ENCODE results near the gene C1orf232. TPM values are rescaled to one million over a fixed set of nuclear protein-coding genes. Genes with fewer than 3 reads are reported as not detected.

C1orf232 gene
- total RNA-seq, 1 experiment from 2014 or later = not detected

GRCh38 chr1:26155370-26156284, 13.1 kb downstream of the C1orf232 start:
- peaks cover 52% of the 10 kb centered on the region for H3K27me3 ChIP-seq (ENCODE audit: control insufficient read depth, insufficient read depth, low read length)
- DNase-seq = peak; percentile 61
- H3K4me3 ChIP-seq (ENCODE audit: insufficient read depth, low read depth, low read length) = peak overlapping the region; percentile 28; the same call in 1 of the 2 replicates

GRCh38 chr1:26154750-26155149, 14.0 kb downstream of the C1orf232 start:
- Histone ChIP-seq H3K36me3 (replicated peaks; ENCODE audit: control insufficient read depth, insufficient read depth, low read length) (no peaks in the 10 kb centered on the region), H3K4me3 (ENCODE audit: insufficient read depth, low read depth, low read length) (peak overlapping the region; percentile 17; the same call in 1 of the 2 replicates), H3K27me3 (ENCODE audit: control insufficient read depth, insufficient read depth, low read length) (peaks cover 46% of the 10 kb centered on the region)
- DNase-seq = peak; percentile 89

More at GRCh38 chr1:26155370-26156284, 13.1 kb downstream of the C1orf232 start:
- H3K36me3 ChIP-seq (replicated peaks; ENCODE audit: control insufficient read depth, insufficient read depth, low read length) = no peaks in the 10 kb centered on the region

GRCh38 chr1:26153966-26154532, 14.7 kb downstream of the C1orf232 start:
- Histone ChIP-seq H3K4me3 (ENCODE audit: insufficient read depth, low read depth, low read length) (no peak overlapping the region), H3K27me3 (ENCODE audit: control insufficient read depth, insufficient read depth, low read length) (peaks cover 44% of the 10 kb centered on the region), H3K36me3 (replicated peaks; ENCODE audit: control insufficient read depth, insufficient read depth, low read length) (no peaks in the 10 kb centered on the region)
- peak; percentile 28 for DNase-seq

DNA sequence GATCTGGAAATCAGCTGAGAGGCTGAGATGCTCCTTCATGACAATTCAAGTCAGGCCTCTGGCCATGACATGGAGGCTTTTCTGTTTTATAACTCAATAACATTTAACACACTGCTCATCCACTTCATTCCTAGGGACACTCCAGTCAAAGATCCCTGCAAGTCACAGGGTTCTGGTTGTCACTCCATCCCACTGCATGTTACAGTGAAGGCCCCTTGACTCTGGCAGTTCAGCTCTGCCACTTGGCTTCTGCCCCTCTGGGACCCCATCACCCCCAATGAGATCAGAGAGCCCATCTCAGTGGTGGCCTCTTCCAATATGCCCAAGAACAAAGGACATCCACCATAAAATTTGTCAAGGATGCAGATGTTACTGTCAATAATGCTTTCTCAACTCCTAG, 19.9 kb downstream of the C1orf232 start:
- no peak overlapping the region for H3K4me3 ChIP-seq (ENCODE audit: insufficient read depth, low read depth, low read length)
- H3K36me3 ChIP-seq (replicated peaks; ENCODE audit: control insufficient read depth, insufficient read depth, low read length) = no peaks in the 10 kb centered on the region
- peaks cover 16% of the 10 kb centered on the region for H3K27me3 ChIP-seq (ENCODE audit: control insufficient read depth, insufficient read depth, low read length)
- DNase-seq = no peak

DNA sequence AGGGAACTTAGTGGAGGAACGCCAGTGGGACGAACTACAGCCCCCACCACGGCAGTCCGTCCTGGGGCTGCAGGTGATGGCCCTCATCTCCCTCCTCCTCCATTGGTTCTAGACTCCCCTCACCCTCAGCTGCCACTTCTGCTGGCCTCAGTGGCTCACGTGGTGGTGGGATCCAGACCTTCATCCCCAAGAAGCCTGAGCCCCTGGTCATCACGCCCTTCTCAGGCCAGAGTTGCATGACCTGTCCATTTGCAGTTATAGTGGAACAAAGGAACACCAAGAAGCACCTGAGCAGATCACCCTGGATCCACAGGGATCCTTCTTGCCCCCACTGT, 22.8 kb downstream of the C1orf232 start:
- no peak overlapping the region for H3K4me3 ChIP-seq (ENCODE audit: insufficient read depth, low read depth, low read length)
- peaks cover 7% of the 10 kb centered on the region for H3K27me3 ChIP-seq (ENCODE audit: control insufficient read depth, insufficient read depth, low read length)
- DNase-seq = no peak
- no peaks in the 10 kb centered on the region for H3K36me3 ChIP-seq (replicated peaks; ENCODE audit: control insufficient read depth, insufficient read depth, low read length)

DNA sequence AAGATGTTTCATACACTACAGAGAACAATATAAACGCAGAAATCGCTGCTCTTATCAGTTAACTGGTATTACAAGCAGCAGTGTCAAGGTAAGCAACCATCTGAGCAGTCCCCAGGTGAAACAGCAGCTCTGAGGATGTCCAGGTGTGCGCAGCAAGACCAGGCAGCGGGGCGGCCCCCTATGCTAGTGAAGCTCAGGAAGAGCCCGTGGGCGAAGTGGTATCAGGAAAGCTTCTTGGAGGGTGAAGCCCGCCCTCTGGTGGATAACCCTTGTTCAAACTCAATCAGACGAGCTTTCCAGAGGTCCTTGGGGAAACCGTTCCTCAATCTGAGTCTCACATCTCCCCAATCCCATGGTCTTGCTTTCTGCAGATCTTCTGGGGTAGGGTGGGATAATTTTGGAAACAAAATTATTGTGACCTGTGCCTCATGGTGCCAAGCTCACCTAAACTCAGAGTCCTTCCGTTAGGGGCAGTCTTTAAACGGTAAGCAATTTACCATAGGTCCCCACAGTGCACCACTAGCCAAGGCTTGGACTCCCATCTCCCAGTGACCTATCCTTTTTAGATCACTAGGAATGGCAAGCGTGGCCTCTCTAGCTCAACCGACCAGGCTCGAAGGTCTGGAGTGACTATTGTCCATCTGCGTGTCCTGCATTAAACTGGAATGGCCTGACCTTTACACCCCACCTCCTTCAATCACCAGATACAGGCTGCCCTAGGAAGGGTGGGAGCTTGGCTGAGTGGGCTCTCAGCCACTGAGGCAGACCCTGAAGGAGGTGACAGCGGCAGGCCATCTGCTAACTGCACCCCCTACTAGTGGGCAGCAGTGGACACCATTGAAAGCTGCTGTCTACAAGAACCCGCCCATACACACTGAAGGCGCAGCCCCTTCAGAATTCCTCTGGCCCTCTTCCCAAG, 23.5 kb downstream of the C1orf232 start:
- no peaks in the 10 kb centered on the region for H3K36me3 ChIP-seq (replicated peaks; ENCODE audit: control insufficient read depth, insufficient read depth, low read length)
- no peak overlapping the region for H3K4me3 ChIP-seq (ENCODE audit: insufficient read depth, low read depth, low read length)
- H3K27me3 ChIP-seq (ENCODE audit: control insufficient read depth, insufficient read depth, low read length) = peaks cover 7% of the 10 kb centered on the region
- peak; percentile 86 for DNase-seq

DNA sequence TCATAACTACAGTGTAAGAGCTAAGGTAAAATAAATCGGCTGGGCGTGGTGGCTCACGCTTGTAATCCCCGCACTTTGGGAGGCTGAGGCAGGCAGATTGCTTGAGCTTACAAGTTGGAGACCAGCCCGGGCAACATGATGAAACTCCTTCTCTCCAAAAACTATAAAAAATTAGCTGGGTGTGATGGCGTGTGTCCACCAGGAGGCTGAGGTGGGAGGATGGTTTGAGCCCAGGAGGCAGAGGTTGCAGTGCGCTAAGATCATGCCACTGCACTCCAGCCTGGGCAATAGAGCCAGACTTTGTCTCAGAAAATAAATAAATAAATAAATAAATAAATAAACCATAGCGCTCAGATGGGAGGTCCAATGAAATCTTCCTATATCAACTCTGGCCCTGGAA, 26.6 kb downstream of the C1orf232 start:
- Histone ChIP-seq H3K4me3 (ENCODE audit: insufficient read depth, low read depth, low read length) (no peak overlapping the region), H3K27me3 (ENCODE audit: control insufficient read depth, insufficient read depth, low read length) (peaks cover 5% of the 10 kb centered on the region), H3K36me3 (replicated peaks; ENCODE audit: control insufficient read depth, insufficient read depth, low read length) (no peaks in the 10 kb centered on the region)
- no peak for DNase-seq

DNA sequence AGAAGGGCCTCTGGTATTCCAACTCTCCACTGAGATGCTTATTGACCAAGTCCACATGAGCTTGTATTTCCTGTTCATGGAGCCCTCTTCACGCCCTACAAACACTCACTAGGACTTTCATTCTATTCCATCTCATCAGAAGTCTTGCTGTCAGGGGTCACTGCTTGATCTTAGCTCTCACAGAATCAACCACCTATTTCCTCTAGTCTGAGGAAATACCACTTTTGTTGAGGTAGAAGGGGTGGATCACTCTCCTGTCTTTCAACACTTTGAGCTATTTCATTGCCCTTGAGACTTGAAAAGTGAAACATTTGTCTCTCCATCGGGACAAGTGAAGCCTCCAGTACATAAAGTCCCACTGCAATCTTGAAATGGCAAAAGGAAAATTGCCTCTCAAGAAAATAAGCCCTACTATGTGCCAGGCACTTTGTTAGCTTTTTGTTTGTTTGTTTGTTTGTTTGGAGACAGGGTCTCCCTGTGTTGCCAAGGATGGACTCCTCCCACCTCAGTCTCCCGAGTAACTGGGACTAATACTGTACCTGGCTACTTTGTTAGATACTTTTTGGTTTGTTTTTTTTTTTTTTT, 29.7 kb downstream of the C1orf232 start:
- no peaks in the 10 kb centered on the region for H3K27me3 ChIP-seq (ENCODE audit: control insufficient read depth, insufficient read depth, low read length)
- no peaks in the 10 kb centered on the region for H3K36me3 ChIP-seq (replicated peaks; ENCODE audit: control insufficient read depth, insufficient read depth, low read length)
- DNase-seq = no peak
- H3K4me3 ChIP-seq (ENCODE audit: insufficient read depth, low read depth, low read length) = no peak overlapping the region

GRCh38 chr1:26134466-26134865, 34.3 kb downstream of the C1orf232 start:
- no peaks in the 10 kb centered on the region for H3K27me3 ChIP-seq (ENCODE audit: control insufficient read depth, insufficient read depth, low read length)
- no peak overlapping the region for H3K4me3 ChIP-seq (ENCODE audit: insufficient read depth, low read depth, low read length)
- DNase-seq = no peak
- H3K36me3 ChIP-seq (replicated peaks; ENCODE audit: control insufficient read depth, insufficient read depth, low read length) = no peaks in the 10 kb centered on the region

GRCh38 chr1:26132834-26133167, 36.0 kb downstream of the C1orf232 start:
- Histone ChIP-seq H3K36me3 (replicated peaks; ENCODE audit: control insufficient read depth, insufficient read depth, low read length) (no peaks in the 10 kb centered on the region), H3K4me3 (ENCODE audit: insufficient read depth, low read depth, low read length) (no peak overlapping the region), H3K27me3 (ENCODE audit: control insufficient read depth, insufficient read depth, low read length) (no peaks in the 10 kb centered on the region)
- no peak for DNase-seq

DNA sequence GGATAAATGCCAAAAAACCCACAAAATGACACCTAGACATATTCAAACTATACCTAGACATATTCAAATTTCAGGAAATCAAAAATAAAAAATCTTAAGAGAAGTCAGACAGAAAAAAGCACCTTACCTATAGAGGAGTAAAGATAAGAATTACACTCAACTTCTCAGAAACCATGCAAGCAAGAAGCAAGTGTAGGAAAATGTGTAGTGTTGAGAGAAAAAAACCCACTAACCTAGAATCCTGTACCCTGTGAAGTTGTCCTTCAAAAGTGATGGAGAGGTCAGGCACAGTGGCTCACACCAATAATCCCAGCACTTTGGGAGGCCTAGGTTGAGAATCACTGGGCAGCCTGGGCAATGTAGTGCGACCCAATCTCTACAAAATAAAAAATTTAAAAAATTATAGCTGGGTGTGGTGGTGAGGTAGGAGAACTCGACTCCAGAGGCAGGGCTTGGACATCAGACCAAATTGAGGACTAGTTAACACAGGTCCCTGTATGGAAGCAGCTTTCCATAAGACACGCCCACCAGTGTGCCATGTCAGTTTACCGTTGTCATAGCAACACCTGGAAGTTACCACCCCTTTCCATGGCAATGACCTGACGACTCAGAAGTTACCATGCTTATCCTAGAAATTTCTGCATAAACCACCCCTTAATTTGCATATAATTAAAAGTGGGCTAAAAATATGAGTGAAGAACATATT, 36.5 kb downstream of the C1orf232 start:
- Histone ChIP-seq H3K27me3 (ENCODE audit: control insufficient read depth, insufficient read depth, low read length) (no peaks in the 10 kb centered on the region), H3K4me3 (ENCODE audit: insufficient read depth, low read depth, low read length) (no peak overlapping the region), H3K36me3 (replicated peaks; ENCODE audit: control insufficient read depth, insufficient read depth, low read length) (no peaks in the 10 kb centered on the region)
- peak; percentile 42 for DNase-seq

GRCh38 chr1:26130695-26131094, 38.1 kb downstream of the C1orf232 start:
- no peak for DNase-seq
- Histone ChIP-seq H3K36me3 (replicated peaks; ENCODE audit: control insufficient read depth, insufficient read depth, low read length) (no peaks in the 10 kb centered on the region), H3K4me3 (ENCODE audit: insufficient read depth, low read depth, low read length) (no peak overlapping the region), H3K27me3 (ENCODE audit: control insufficient read depth, insufficient read depth, low read length) (no peaks in the 10 kb centered on the region)

GRCh38 chr1:26129778-26130177, 39.0 kb downstream of the C1orf232 start:
- no peak for DNase-seq
- Histone ChIP-seq H3K4me3 (ENCODE audit: insufficient read depth, low read depth, low read length) (no peak overlapping the region), H3K27me3 (ENCODE audit: control insufficient read depth, insufficient read depth, low read length) (no peaks in the 10 kb centered on the region), H3K36me3 (replicated peaks; ENCODE audit: control insufficient read depth, insufficient read depth, low read length) (no peaks in the 10 kb centered on the region)

Measured in H7 (cell line).